Left ventricle myocardium inferior (tissue), 1 donor: Measurements from ENCODE around the gene NPAS2. TPM values are rescaled to one million over a fixed set of nuclear protein-coding genes. Genes with fewer than 3 reads are reported as not detected.

Source experiments
- DNase-seq: peaks from one replicate; pipeline ENCODE4 v3.0.0-alpha.2; 2020
- H3K27ac ChIP-seq: fragments of 200-600 bp; replicated peaks from 2 replicates; pipeline ENCODE4 v1.8.0; 2021
- H3K27me3 ChIP-seq: fragments of 200-600 bp; 2 replicates; pipeline ENCODE4 v1.8.0; 2021; ENCODE audit warnings: low read depth
- H3K36me3 ChIP-seq: fragments of 200-600 bp; 2 replicates; pipeline ENCODE4 v1.8.0; 2021
- H3K4me1 ChIP-seq: fragments of 200-600 bp; 2 replicates; pipeline ENCODE4 v1.8.0; 2021
- H3K4me3 ChIP-seq: fragments of 200-600 bp; 2 replicates; pipeline ENCODE4 v1.8.0; 2021; ENCODE audit warnings: mild to moderate bottlenecking, moderate library complexity
- H3K9me3 ChIP-seq: fragments of 200-600 bp; replicated peaks from 2 replicates; pipeline ENCODE4 v1.8.0; 2021
- intact Hi-C: fragments of 100-400 bp; cut with micrococcal nuclease; formaldehyde crosslinking; loops from one replicate; pipeline ENCODE4 v1.11.0; 2022
- total RNA-seq: library from RNA; stranded (reverse); fragmentation: NEBNext Ultra II Directional; extraction: Animal tissue kit (Norgen Biotek cat#: 25700); gene quantifications from one replicate; pipeline ENCODE4 v1.2.1, GENCODE V29; 2021
- TF ChIP-seq, protein P1 (sequence below): fragments of 200-600 bp; IDR thresholded peaks from 2 replicates; pipeline ENCODE4 v1.8.0; 2021; ENCODE audit warnings: antibody characterized with exemption, mild to moderate bottlenecking, borderline replicate concordance
- donor health status: DM: no; HTN: yes; CAD: no; lungs with severe emphysema.

NPAS2 gene
- total RNA-seq, 1 donor from 2014 or later = 51.0 TPM

DNA sequence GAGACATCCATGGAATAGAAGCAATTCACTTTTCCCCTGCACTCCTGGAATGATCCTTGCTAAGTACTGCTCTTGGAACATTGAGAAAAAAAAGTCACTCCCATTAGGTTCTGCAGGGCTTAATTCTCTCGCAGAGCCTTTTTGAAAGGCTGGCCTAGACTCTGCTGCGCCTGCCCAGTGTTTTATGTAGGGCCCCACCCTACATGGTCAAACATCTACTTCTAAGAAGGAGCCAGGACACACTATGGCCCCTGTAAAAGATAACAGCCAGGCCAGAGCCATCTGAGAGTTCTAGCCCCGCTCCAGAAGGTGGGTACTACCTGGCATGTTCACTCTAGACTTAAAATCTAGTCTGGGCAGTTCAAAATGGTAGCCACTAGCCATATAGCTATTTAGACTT lies 30.6 kb upstream of the NPAS2 start:
- Histone ChIP-seq H3K4me1 (peaks cover 16% of the 10 kb centered on the region), H3K27me3 (no peaks in the 10 kb centered on the region), H3K27ac (no peak overlapping the region), H3K9me3 (no peaks in the 10 kb centered on the region), H3K4me3 (no peak overlapping the region), H3K36me3 (no peaks in the 10 kb centered on the region)
- TF ChIP-seq, protein P1, sequence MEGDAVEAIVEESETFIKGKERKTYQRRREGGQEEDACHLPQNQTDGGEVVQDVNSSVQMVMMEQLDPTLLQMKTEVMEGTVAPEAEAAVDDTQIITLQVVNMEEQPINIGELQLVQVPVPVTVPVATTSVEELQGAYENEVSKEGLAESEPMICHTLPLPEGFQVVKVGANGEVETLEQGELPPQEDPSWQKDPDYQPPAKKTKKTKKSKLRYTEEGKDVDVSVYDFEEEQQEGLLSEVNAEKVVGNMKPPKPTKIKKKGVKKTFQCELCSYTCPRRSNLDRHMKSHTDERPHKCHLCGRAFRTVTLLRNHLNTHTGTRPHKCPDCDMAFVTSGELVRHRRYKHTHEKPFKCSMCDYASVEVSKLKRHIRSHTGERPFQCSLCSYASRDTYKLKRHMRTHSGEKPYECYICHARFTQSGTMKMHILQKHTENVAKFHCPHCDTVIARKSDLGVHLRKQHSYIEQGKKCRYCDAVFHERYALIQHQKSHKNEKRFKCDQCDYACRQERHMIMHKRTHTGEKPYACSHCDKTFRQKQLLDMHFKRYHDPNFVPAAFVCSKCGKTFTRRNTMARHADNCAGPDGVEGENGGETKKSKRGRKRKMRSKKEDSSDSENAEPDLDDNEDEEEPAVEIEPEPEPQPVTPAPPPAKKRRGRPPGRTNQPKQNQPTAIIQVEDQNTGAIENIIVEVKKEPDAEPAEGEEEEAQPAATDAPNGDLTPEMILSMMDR = no peak
- intact Hi-C loops = no loop called here
- no peak for DNase-seq

DNA sequence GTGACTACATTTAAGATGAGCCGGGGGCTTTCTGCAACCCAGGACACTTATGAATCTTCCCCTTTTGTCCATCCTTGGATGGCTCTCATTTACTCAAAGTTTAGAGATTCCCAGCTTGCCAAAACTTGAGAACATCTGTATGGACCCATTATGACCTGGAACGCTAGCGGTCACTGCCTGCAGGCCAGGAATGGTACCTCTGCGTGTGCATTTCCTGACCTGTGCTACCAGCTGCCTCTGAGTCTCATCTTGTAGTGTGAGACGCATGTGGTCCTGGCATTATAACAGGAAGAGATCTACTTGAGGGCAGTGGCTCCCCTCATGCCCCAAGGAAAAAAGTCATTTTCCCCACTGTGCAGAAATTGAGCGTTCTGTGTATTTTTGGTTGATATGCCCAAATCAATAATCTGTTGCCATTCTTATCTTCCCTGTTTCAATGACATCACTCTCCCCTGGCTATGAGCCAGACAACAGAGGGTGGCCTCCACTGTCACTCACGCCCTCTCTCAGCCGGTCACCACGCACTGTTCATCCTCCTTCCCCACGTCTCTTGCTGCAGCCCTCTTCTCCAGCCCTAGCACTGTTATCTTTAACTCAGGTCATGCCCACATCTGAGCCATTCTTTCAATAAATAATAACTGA lies 28.5 kb upstream of the NPAS2 start:
- Histone ChIP-seq H3K9me3 (no peaks in the 10 kb centered on the region), H3K4me3 (no peak overlapping the region), H3K27ac (no peak overlapping the region), H3K27me3 (no peaks in the 10 kb centered on the region), H3K36me3 (no peaks in the 10 kb centered on the region), H3K4me1 (peaks cover 9% of the 10 kb centered on the region)
- no peak for DNase-seq
- TF ChIP-seq, protein P1 = no peak
- intact Hi-C loops = no loop called here

DNA sequence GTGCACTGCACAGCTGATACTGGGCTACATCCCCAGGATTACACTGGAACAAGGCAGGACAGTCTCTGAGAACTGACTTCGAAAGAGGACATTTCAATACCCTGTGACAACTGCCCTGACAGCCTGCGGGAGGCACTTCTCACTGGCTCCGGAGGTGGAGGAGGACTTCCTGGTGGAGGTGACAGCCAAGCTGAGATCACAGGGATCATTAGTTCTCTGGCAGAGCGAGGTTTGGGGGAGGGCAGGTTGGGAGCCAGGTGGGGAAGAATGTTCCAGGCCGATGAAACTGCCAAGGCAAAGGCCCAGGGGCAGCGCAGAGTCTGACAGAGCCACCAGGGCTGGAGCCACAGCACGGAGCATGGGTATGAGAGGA lies 28.0 kb upstream of the NPAS2 start:
- H3K4me3 ChIP-seq = no peak overlapping the region
- peaks cover 4% of the 10 kb centered on the region for H3K4me1 ChIP-seq
- intact Hi-C loops = no loop called here
- H3K9me3 ChIP-seq = no peaks in the 10 kb centered on the region
- DNase-seq = no peak
- TF ChIP-seq, protein P1 = no peak
- no peak overlapping the region for H3K27ac ChIP-seq
- H3K27me3 ChIP-seq = no peaks in the 10 kb centered on the region
- H3K36me3 ChIP-seq = no peaks in the 10 kb centered on the region

DNA sequence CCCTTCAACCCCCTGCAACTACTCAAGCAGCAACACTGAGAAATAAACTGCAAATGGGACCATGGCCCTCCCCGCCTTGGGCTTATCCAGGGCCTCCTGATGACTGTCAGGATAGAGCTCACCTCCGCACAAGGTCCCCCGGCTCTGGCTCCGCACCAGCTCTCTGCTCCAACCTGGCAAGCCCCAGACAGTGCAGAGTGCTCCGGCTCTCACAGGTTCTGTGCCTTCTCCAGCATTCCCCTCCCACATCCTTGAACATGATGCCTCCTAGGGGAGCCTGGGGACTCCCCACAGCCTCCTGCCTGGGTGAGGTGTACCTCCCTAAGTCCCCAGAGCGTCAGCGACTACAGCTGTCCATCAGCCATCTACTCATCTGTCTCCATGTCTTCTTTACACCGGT lies 26.7 kb upstream of the NPAS2 start:
- intact Hi-C loops = no loop called here
- H3K4me1 ChIP-seq = no peaks in the 10 kb centered on the region
- no peak overlapping the region for H3K4me3 ChIP-seq
- no peaks in the 10 kb centered on the region for H3K36me3 ChIP-seq
- no peaks in the 10 kb centered on the region for H3K27me3 ChIP-seq
- TF ChIP-seq, protein P1 = no peak
- H3K9me3 ChIP-seq = no peaks in the 10 kb centered on the region
- H3K27ac ChIP-seq = no peak overlapping the region
- no peak for DNase-seq

DNA sequence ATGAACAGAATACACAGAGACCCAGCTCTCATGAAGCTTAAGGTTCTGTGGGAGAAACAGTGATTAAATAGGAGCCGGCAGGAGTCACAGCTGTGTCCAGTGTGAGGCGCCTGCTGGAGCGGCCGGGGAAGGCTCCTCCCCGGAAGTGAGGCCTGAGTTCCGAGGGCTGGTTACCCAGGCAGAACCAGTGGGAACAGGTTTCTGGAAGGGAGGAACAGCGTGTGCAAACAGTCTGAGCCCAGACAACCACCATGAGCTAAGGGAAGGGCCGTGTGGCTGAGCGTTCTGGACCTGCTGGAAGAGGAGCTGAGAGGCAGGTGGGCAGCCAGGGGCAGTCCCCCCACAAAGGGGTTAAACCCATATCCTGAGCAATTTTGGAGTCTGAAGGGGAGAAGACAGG lies 26.0 kb upstream of the NPAS2 start:
- Histone ChIP-seq H3K4me1 (no peaks in the 10 kb centered on the region), H3K4me3 (no peak overlapping the region), H3K27me3 (no peaks in the 10 kb centered on the region), H3K36me3 (no peaks in the 10 kb centered on the region), H3K9me3 (no peaks in the 10 kb centered on the region), H3K27ac (no peak overlapping the region)
- intact Hi-C loops = no loop called here
- no peak for DNase-seq
- TF ChIP-seq, protein P1 = no peak
